ENCODE data around the gene C1orf232. TPM values are rescaled to one million over a fixed set of nuclear protein-coding genes. Genes with fewer than 3 reads are reported as not detected.

C1orf232 gene
- total RNA-seq, 1 donor from 2014 or later, result not detected

GRCh38 chr1:26190373-26190987 is 21.7 kb upstream of the C1orf232 start, which contains the start of gene CATSPER4:
Gene CATSPER4, plus strand, starts transcription at chr1:26190602. Its CDS starts 26 bp downstream, at chr1:26190628.
- Histone ChIP-seq H3K36me3 (ENCODE audit: control insufficient read depth, insufficient read depth, low read length) (no peaks in the 10 kb centered on the region), H3K4me3 (ENCODE audit: low read depth, low read length) (no peak within 1 kb of the TSS), H3K27me3 (ENCODE audit: control insufficient read depth, insufficient read depth, low read length) (peaks cover 4% of the 10 kb centered on the region)
- DNase-seq (ENCODE audit: low read depth), result no peak
- TF ChIP-seq CTCF (IDR thresholded peaks at IDR 0.05; ENCODE audit: insufficient read depth, low read length, poor library complexity, severe bottlenecking), result no peak

- Histone ChIP-seq H3K27me3 (ENCODE audit: control insufficient read depth, insufficient read depth, low read length) (peaks cover 4% of the 10 kb centered on the region), H3K36me3 (ENCODE audit: control insufficient read depth, insufficient read depth, low read length) (no peaks in the 10 kb centered on the region), H3K4me3 (ENCODE audit: low read depth, low read length) (no peak overlapping the region)
- DNase-seq (ENCODE audit: low read depth), result no peak
- TF ChIP-seq CTCF (IDR thresholded peaks at IDR 0.05; ENCODE audit: insufficient read depth, low read length, poor library complexity, severe bottlenecking), result no peak
Measured at GRCh38 chr1:26189751-26190275, 21.1 kb upstream of the C1orf232 start.

GRCh38 chr1:26189331-26189730 is 20.6 kb upstream of the C1orf232 start:
- TF ChIP-seq CTCF (IDR thresholded peaks at IDR 0.05; ENCODE audit: insufficient read depth, low read length, poor library complexity, severe bottlenecking), result no peak
- Histone ChIP-seq H3K27me3 (ENCODE audit: control insufficient read depth, insufficient read depth, low read length) (peaks cover 4% of the 10 kb centered on the region), H3K36me3 (ENCODE audit: control insufficient read depth, insufficient read depth, low read length) (no peaks in the 10 kb centered on the region), H3K4me3 (ENCODE audit: low read depth, low read length) (no peak overlapping the region)
- no peak for DNase-seq (ENCODE audit: low read depth)

GRCh38 chr1:26188477-26188876 is 19.7 kb upstream of the C1orf232 start:
- no peaks in the 10 kb centered on the region for H3K36me3 ChIP-seq (ENCODE audit: control insufficient read depth, insufficient read depth, low read length)
- no peak for DNase-seq (ENCODE audit: low read depth)
- no peak overlapping the region for H3K4me3 ChIP-seq (ENCODE audit: low read depth, low read length)
- no peaks in the 10 kb centered on the region for H3K27me3 ChIP-seq (ENCODE audit: control insufficient read depth, insufficient read depth, low read length)
- no peak for TF ChIP-seq CTCF (IDR thresholded peaks at IDR 0.05; ENCODE audit: insufficient read depth, low read length, poor library complexity, severe bottlenecking)

- no peak for DNase-seq (ENCODE audit: low read depth)
- H3K36me3 ChIP-seq (ENCODE audit: control insufficient read depth, insufficient read depth, low read length), result no peaks in the 10 kb centered on the region
- no peak overlapping the region for H3K4me3 ChIP-seq (ENCODE audit: low read depth, low read length)
- no peak for TF ChIP-seq CTCF (IDR thresholded peaks at IDR 0.05; ENCODE audit: insufficient read depth, low read length, poor library complexity, severe bottlenecking)
- no peaks in the 10 kb centered on the region for H3K27me3 ChIP-seq (ENCODE audit: control insufficient read depth, insufficient read depth, low read length)
Measured at GRCh38 chr1:26187882-26188281, 19.1 kb upstream of the C1orf232 start.

- DNase-seq (ENCODE audit: low read depth), result no peak
- H3K27me3 ChIP-seq (ENCODE audit: control insufficient read depth, insufficient read depth, low read length), result no peaks in the 10 kb centered on the region
- no peak for TF ChIP-seq CTCF (IDR thresholded peaks at IDR 0.05; ENCODE audit: insufficient read depth, low read length, poor library complexity, severe bottlenecking)
- no peaks in the 10 kb centered on the region for H3K36me3 ChIP-seq (ENCODE audit: control insufficient read depth, insufficient read depth, low read length)
- no peak overlapping the region for H3K4me3 ChIP-seq (ENCODE audit: low read depth, low read length)
Measured at GRCh38 chr1:26184883-26185282, 16.1 kb upstream of the C1orf232 start.
